Activated CD4-positive, alpha-beta T cell treated with anti-CD3 and anti-CD28 coated beads for 1 hour (primary cell): ENCODE results near the gene L3MBTL2.
A peak's percentile ranks its signal among the peaks of the same experiment; 100 is the strongest.

Experiments
- DNase-seq: peaks from one replicate; pipeline ENCODE4 v3.0.0-alpha.2; 2020

Gene L3MBTL2

GRCh38 chr22:41215926-41216325, 10.8 kb downstream of the L3MBTL2 start:
- no peak for DNase-seq

GRCh38 chr22:41216984-41217383, 11.9 kb downstream of the L3MBTL2 start:
- no peak for DNase-seq

- DNase-seq: no peak
These were observed 12.5 kb downstream of the L3MBTL2 start for GRCh38 chr22:41217553-41218157.

GRCh38 chr22:41222846-41223507, 17.9 kb downstream of the L3MBTL2 start:
- DNase-seq: no peak

- DNase-seq: no peak
These were observed 18.4 kb downstream of the L3MBTL2 start for GRCh38 chr22:41223535-41223934.

- DNase-seq: no peak
These were observed 21.9 kb downstream of the L3MBTL2 start for GRCh38 chr22:41226723-41227655.

GRCh38 chr22:41229215-41229614, 24.1 kb downstream of the L3MBTL2 start:
- DNase-seq: no peak

GRCh38 chr22:41229730-41230400, 24.8 kb downstream of the L3MBTL2 start:
- no peak for DNase-seq

- no peak for DNase-seq
These were observed 25.3 kb downstream of the L3MBTL2 start for GRCh38 chr22:41230401-41230785.

GRCh38 chr22:41231369-41231768, 26.3 kb downstream of the L3MBTL2 start:
- DNase-seq: no peak

- DNase-seq: no peak
These were observed 29.9 kb downstream of the L3MBTL2 start for GRCh38 chr22:41234815-41235695.

GRCh38 chr22:41237036-41237706, 32.1 kb downstream of the L3MBTL2 start:
- no peak for DNase-seq

GRCh38 chr22:41237707-41238569, 32.8 kb downstream of the L3MBTL2 start:
- peak; percentile 75 for DNase-seq

- no peak for DNase-seq
These were observed 33.7 kb downstream of the L3MBTL2 start for GRCh38 chr22:41238570-41239442.

GRCh38 chr22:41239443-41240128, 34.5 kb downstream of the L3MBTL2 start:
- DNase-seq: no peak

- no peak for DNase-seq
These were observed 35.4 kb downstream of the L3MBTL2 start, which contains the start of gene CHADL for GRCh38 chr22:41240377-41241132. Gene CHADL, minus strand, starts transcription at chr22:41240931. Its CDS starts 50 bp downstream, at chr22:41240881.

- no peak for DNase-seq
These were observed 36.1 kb downstream of the L3MBTL2 start for GRCh38 chr22:41241133-41241676.
